Sigmoid colon (tissue), 7 donors: ENCODE measurements around the gene FBXO27. TPM values are rescaled to one million over a fixed set of nuclear protein-coding genes. Genes with fewer than 3 reads are reported as not detected.

Source experiments
- DNase-seq: peaks from one replicate; pipeline ENCODE4 v3.0.0-alpha.2; 2019
- H3K27ac ChIP-seq, 4 donors: fragments of 200-600 bp; sonication (generic); one replicate each; pipeline ENCODE4 v1.5.1; 2016 to 2019; ENCODE audit warnings: mild to moderate bottlenecking in 1 of 4
- H3K27me3 ChIP-seq, 3 donors: fragments of 200-600 bp; sonication (generic); one replicate each; pipeline ENCODE4 v1.5.1; 2019; ENCODE audit warnings: mild to moderate bottlenecking in 1 of 3
- H3K36me3 ChIP-seq, 4 donors: fragments of 200-600 bp; sonication (generic); one replicate each; pipeline ENCODE4 v1.5.1; 2016 to 2019
- H3K4me1 ChIP-seq, 4 donors: fragments of 200-600 bp; sonication (generic); one replicate each; pipeline ENCODE4 v1.5.1; 2017 to 2019
- H3K4me3 ChIP-seq, 4 donors: fragments of 200-600 bp; sonication (generic); one replicate each; pipeline ENCODE4 v1.5.1; 2017 to 2019; ENCODE audit warnings: mild to moderate bottlenecking in 2 of 4, moderate library complexity in 1 of 4
- H3K9me3 ChIP-seq, 4 donors: fragments of 200-600 bp in 3 of 4; sonication (generic) in 3 of 4; one replicate each; pipeline versions ENCODE4 v1.5.1 to v1.6.1; 2013 to 2019
- CTCF ChIP-seq, 4 experiments: fragments of 450-650 bp in 3 of 4; fragments of 200-600 bp in 1 of 4; IDR thresholded peaks; one replicate each; pipeline ENCODE4 v1.5.1; 2016 to 2019; ENCODE audit warnings: antibody characterized with exemption in 4 of 4, mild to moderate bottlenecking in 3 of 4, moderate library complexity in 2 of 4
- EP300 ChIP-seq, 4 donors: sonication (generic); formaldehyde crosslinking; IDR thresholded peaks; one replicate each; pipeline ENCODE4 v1.6.1; 2017; ENCODE audit warnings: antibody characterized with exemption in 4 of 4
- POLR2A ChIP-seq, 2 donors: fragments of 450-650 bp; IDR thresholded peaks; one replicate each; pipeline ENCODE4 v1.6.1; 2016; ENCODE audit warnings: antibody characterized with exemption in 2 of 2, mild to moderate bottlenecking in 2 of 2, moderate library complexity in 2 of 2
- POLR2AphosphoS5 ChIP-seq, 4 donors: sonication (generic); formaldehyde crosslinking; IDR thresholded peaks; one replicate each; pipeline ENCODE4 v1.6.1; 2017; ENCODE audit warnings: antibody characterized with exemption in 4 of 4
- WGBS, 2 donors: extraction: QIAGEN DNeasy Blood & Tissue Kit; methylation state at CpG; one replicate each; pipeline ENCODE4 v1.1.7; 2013; 5-methylcytosine and 5-hydroxymethylcytosine counted together
- intact Hi-C: fragments of 100-400 bp; cut with DNase I; formaldehyde crosslinking; loops from one replicate; pipeline ENCODE4 v1.15.1; 2023
- polyA plus RNA-seq, 3 donors: library from polyadenylated mRNA; stranded (reverse); fragments of 200-250 nt; gene quantifications; one replicate each; pipeline ENCODE4 v1.2.3, GENCODE V29; 2013
- total RNA-seq, 4 donors: library from RNA; depleted of rRNA; stranded (reverse); fragments of >200 nt; gene quantifications; one replicate each; pipeline ENCODE4 v1.1.0, GENCODE V29; 2016
- donor health status: healthy with polysubstance abuse.
- donor health status: Bipolar disorder and iron deficiency.
- donor health status: healthy.

The FBXO27 gene
- total and polyA plus RNA-seq, 7 donors = 0.23 to 17.7 (median 3.0) TPM

DNA sequence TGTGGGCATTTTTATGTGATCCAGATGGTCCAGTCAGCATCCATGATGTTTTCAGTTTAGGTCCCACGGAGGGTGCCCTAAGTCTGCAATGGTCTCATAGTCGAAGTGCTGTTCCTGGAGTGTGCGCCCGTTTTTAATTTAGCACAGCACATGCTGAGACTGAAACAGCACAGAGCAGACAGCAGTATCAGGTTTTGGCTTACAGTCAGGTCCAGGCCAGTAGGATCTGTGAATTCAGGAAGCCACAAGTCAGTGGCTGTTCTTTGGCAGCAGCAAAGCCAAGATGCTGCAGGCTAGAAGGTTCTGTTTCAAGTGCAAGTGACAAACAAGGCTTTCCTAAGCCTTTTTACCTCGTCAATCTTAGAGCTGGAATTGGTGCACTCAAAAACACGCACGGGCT lies 18.3 kb downstream of the FBXO27 start:
- intact Hi-C loops = no loop called here
- no peak for DNase-seq
- H3K27ac ChIP-seq = no peak overlapping the region
- no peaks in the 10 kb centered on the region for H3K36me3 ChIP-seq
- WGBS, 2 donors = 81 to 85% methylated on average over 7 of the region's 7 CpGs
- no peaks in the 10 kb centered on the region for H3K9me3 ChIP-seq
- no peaks in the 10 kb centered on the region for H3K27me3 ChIP-seq
- no peak overlapping the region for H3K4me3 ChIP-seq
- no peaks in the 10 kb centered on the region for H3K4me1 ChIP-seq
- TF ChIP-seq CTCF (IDR thresholded peaks at IDR 0.05) = no peak
- TF ChIP-seq POLR2A (IDR thresholded peaks at IDR 0.05) = no peak
- TF ChIP-seq EP300 (IDR thresholded peaks at IDR 0.05) = no peak
- no peak for TF ChIP-seq POLR2AphosphoS5 (IDR thresholded peaks at IDR 0.05)

- no peaks in the 10 kb centered on the region for H3K27me3 ChIP-seq
- WGBS, 2 donors = 79 to 83% methylated on average over 6 of the region's 6 CpGs
- H3K27ac ChIP-seq = no peak overlapping the region
- H3K36me3 ChIP-seq = no peaks in the 10 kb centered on the region
- no peaks in the 10 kb centered on the region for H3K4me1 ChIP-seq
- DNase-seq = no peak
- no peaks in the 10 kb centered on the region for H3K9me3 ChIP-seq
- intact Hi-C loops = no loop called here
- TF ChIP-seq POLR2A (IDR thresholded peaks at IDR 0.05) = no peak
- TF ChIP-seq CTCF (IDR thresholded peaks at IDR 0.05) = no peak
- TF ChIP-seq POLR2AphosphoS5 (IDR thresholded peaks at IDR 0.05) = no peak
- TF ChIP-seq EP300 (IDR thresholded peaks at IDR 0.05) = no peak
- no peak overlapping the region for H3K4me3 ChIP-seq
Measured at GRCh38 chr19:39009001-39009400, 23.3 kb downstream of the FBXO27 start.

GRCh38 chr19:39008137-39008536 lies 24.2 kb downstream of the FBXO27 start:
- Histone ChIP-seq H3K9me3 (no peaks in the 10 kb centered on the region), H3K27ac (no peak overlapping the region), H3K27me3 (no peaks in the 10 kb centered on the region), H3K4me3 (no peak overlapping the region), H3K4me1 (no peaks in the 10 kb centered on the region), H3K36me3 (no peaks in the 10 kb centered on the region)
- 93 to 94% methylated on average over 6 of the region's 6 CpGs for WGBS, 2 donors
- TF ChIP-seq POLR2AphosphoS5 (IDR thresholded peaks at IDR 0.05) (no peak), EP300 (IDR thresholded peaks at IDR 0.05) (no peak)
- no peak for DNase-seq
- intact Hi-C loops = no loop called here

- intact Hi-C loops = no loop called here
- WGBS, 2 donors = 18 to 55% methylated on average over 3 of the region's 3 CpGs
- no peaks in the 10 kb centered on the region for H3K4me1 ChIP-seq
Measured at GRCh38 chr19:39007096-39007495, 25.3 kb downstream of the FBXO27 start.

DNA sequence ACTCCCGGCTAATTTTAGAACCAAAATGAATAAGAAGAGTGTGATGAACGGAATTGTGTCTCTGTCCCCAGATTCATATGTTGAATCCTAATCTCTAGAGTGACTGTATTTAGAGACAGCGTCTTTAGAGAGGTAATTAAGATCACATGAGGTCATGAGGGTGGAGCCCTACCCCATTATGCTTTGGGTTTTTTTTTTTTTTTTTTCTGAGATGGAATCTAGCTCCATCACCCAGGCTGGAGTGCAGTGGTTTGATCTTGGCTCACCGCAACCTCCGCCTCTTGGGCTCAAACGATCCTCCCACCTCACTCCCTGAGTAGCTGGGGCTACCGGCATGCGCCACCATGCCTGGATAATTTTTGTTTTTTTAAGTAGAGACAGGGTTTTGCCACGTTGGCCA lies 27.9 kb downstream of the FBXO27 start:
- intact Hi-C loops = no loop called here
- TF ChIP-seq CTCF (IDR thresholded peaks at IDR 0.05) (no peak), EP300 (IDR thresholded peaks at IDR 0.05) (no peak), POLR2AphosphoS5 (IDR thresholded peaks at IDR 0.05) (no peak), POLR2A (IDR thresholded peaks at IDR 0.05) (no peak)

More at GRCh38 chr19:39007096-39007495, 25.3 kb downstream of the FBXO27 start:
- Histone ChIP-seq H3K4me3 (no peak overlapping the region), H3K27me3 (no peaks in the 10 kb centered on the region), H3K36me3 (no peaks in the 10 kb centered on the region), H3K9me3 (no peaks in the 10 kb centered on the region), H3K27ac (no peak overlapping the region)
- TF ChIP-seq CTCF (IDR thresholded peaks at IDR 0.05) (no peak), POLR2AphosphoS5 (IDR thresholded peaks at IDR 0.05) (no peak), EP300 (IDR thresholded peaks at IDR 0.05) (no peak), POLR2A (IDR thresholded peaks at IDR 0.05) (no peak)
- DNase-seq = no peak

More for the DNA sequence above, 27.9 kb downstream of the FBXO27 start:
- Histone ChIP-seq H3K9me3 (no peaks in the 10 kb centered on the region), H3K4me1 (no peaks in the 10 kb centered on the region), H3K27me3 (no peaks in the 10 kb centered on the region), H3K27ac (no peak overlapping the region), H3K36me3 (no peaks in the 10 kb centered on the region), H3K4me3 (no peak overlapping the region)
- no peak for DNase-seq
- WGBS, 2 donors = 75 to 79% methylated on average over 9 of the region's 9 CpGs
